ENCODE data around the gene NAV1. TPM values are rescaled to one million over a fixed set of nuclear protein-coding genes. Genes with fewer than 3 reads are reported as not detected.

NAV1 gene
- total and polyA plus RNA-seq, 4 donors, result 1.1 to 2.0 (median 1.3) TPM

DNA sequence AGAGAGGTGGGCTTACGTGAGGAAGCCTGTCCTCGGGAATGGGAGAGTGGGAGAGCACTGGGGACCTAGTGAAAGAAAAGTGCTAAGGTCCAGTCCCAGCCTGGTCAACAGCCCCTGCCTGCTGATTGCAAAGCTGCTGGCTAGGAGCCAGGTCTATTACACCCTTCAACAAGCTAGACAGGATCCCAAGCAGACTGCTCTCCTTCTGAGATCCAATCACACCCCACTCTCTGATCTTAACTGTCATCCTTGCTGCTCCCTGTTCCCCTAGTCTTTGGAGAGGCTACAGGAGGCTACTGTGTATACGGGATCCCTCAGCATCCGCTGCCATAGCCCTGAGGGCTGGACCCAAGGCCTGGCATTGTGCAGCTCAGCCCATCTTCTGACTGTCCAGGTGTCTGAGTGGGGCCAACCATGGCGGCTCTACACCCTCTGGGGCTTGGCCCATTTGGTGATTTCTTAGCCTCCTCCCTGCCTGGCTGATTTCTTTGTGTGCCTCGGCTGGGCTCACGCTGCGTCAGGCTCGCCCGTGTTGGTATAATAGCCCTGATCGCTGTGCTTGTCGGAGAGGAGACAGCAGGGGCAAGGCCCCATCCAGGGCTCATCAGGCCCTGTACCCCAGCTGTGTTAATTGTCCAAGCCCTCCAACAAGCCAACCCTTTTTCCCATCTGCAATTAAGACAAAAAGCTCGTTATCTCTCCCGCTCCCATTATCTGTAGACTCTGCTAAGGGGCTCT is 43.9 kb downstream of the NAV1 start:
- Histone ChIP-seq H3K27me3 (ENCODE audit: control insufficient read depth in 4 of 4, insufficient read depth in 4 of 4, low read length in 3 of 4) (no peaks in the 10 kb centered on the region), H3K9ac (ENCODE audit: low read depth in 1 of 2, low read length in 2 of 2) (no peak overlapping the region), H3K4me1 (ENCODE audit: control insufficient read depth in 4 of 4, insufficient read depth in 4 of 4, low read length in 3 of 4) (no peaks in the 10 kb centered on the region), H3K9me3 (ENCODE audit: control insufficient read depth in 4 of 4, low read length in 3 of 4) (no peaks in the 10 kb centered on the region), H3K36me3 (ENCODE audit: control insufficient read depth in 4 of 4, insufficient read depth in 3 of 4, low read depth in 1 of 4, low read length in 3 of 4) (no peaks in the 10 kb centered on the region), H3K4me3 (ENCODE audit: low read depth in 1 of 3, low read length in 3 of 3) (no peak overlapping the region), H3K27ac (ENCODE audit: low read depth in 1 of 2, low read length in 2 of 2) (no peak overlapping the region)
- WGBS, result 85% methylated on average over 14 of the region's 14 CpGs
- no peak for DNase-seq (ENCODE audit: low spot score)
- TF ChIP-seq EGR1 (IDR thresholded peaks at IDR 0.05; ENCODE audit: low read depth in 2 of 2) (no peak), ZBTB33 (IDR thresholded peaks at IDR 0.05) (no peak), NR2F2 (IDR thresholded peaks at IDR 0.05) (no peak), TAF1 (conservative IDR thresholded peaks at IDR 0.05) (no peak), CTCF (IDR thresholded peaks at IDR 0.05; ENCODE audit: low read depth, low read length, missing input control) (no peak), GABPA (IDR thresholded peaks at IDR 0.05 in 1 of 2, conservative IDR thresholded peaks at IDR 0.05 in 1 of 2) (no peak), FOXA2 (IDR thresholded peaks at IDR 0.05) (no peak), RAD21 (IDR thresholded peaks at IDR 0.05) (no peak), JUND (IDR thresholded peaks at IDR 0.05) (no peak), HNF4A (conservative IDR thresholded peaks at IDR 0.05) (no peak), YY1 (IDR thresholded peaks at IDR 0.05) (no peak), SP1 (IDR thresholded peaks at IDR 0.05) (no peak), FOXA1 (IDR thresholded peaks at IDR 0.05) (no peak), RXRA (IDR thresholded peaks at IDR 0.05) (no peak)
- TF ChIP-seq, protein P1, sequence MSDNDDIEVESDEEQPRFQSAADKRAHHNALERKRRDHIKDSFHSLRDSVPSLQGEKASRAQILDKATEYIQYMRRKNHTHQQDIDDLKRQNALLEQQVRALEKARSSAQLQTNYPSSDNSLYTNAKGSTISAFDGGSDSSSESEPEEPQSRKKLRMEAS (IDR thresholded peaks at IDR 0.05), result no peak
- TF ChIP-seq, protein P2, sequence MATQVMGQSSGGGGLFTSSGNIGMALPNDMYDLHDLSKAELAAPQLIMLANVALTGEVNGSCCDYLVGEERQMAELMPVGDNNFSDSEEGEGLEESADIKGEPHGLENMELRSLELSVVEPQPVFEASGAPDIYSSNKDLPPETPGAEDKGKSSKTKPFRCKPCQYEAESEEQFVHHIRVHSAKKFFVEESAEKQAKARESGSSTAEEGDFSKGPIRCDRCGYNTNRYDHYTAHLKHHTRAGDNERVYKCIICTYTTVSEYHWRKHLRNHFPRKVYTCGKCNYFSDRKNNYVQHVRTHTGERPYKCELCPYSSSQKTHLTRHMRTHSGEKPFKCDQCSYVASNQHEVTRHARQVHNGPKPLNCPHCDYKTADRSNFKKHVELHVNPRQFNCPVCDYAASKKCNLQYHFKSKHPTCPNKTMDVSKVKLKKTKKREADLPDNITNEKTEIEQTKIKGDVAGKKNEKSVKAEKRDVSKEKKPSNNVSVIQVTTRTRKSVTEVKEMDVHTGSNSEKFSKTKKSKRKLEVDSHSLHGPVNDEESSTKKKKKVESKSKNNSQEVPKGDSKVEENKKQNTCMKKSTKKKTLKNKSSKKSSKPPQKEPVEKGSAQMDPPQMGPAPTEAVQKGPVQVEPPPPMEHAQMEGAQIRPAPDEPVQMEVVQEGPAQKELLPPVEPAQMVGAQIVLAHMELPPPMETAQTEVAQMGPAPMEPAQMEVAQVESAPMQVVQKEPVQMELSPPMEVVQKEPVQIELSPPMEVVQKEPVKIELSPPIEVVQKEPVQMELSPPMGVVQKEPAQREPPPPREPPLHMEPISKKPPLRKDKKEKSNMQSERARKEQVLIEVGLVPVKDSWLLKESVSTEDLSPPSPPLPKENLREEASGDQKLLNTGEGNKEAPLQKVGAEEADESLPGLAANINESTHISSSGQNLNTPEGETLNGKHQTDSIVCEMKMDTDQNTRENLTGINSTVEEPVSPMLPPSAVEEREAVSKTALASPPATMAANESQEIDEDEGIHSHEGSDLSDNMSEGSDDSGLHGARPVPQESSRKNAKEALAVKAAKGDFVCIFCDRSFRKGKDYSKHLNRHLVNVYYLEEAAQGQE (IDR thresholded peaks at IDR 0.05), result no peak
